NCI-H1436 treated with DMSO at 0.1 percent for 48 hours (cell line): Measurements from ENCODE around the gene MDFI.

Experiments
- DNase-seq: peaks from one replicate; lab custom pipeline; 2025; lab: John Stamatoyannopoulos, UW

Gene MDFI

DNA sequence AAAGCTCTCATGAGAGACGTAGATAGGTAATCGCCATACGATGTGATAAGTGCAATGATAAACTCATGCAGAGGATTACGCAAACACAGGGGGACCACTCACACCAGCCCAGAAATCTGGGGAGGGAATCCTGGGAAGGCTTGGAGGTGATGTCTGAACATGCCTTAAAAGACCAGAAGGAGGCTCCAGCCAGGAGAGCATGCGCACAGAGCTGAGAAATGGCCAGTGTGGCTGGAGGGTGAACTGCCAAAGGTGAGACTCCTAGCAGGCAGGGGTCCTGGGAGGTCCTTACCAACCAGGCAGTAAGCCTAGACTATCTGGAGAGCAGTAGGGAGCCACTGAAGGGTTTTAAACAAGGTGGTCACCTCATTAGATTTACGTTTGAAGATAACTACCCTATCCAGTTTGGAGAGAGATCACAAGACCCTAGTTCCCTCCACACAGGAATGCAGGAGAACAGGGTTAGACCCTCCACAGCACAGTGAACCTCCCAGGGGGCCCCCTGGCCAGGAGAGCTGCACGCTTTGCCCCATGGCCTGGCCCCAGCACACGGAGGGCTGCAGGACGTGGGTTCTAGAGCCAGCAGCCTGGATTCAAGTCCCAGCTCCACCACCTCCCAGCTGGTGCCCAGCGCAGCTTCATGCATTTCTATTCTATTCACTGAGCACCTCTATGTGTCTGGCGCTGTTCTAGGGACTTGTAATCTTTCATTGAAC, 13.1 kb downstream of the MDFI start:
- no peak for DNase-seq

DNA sequence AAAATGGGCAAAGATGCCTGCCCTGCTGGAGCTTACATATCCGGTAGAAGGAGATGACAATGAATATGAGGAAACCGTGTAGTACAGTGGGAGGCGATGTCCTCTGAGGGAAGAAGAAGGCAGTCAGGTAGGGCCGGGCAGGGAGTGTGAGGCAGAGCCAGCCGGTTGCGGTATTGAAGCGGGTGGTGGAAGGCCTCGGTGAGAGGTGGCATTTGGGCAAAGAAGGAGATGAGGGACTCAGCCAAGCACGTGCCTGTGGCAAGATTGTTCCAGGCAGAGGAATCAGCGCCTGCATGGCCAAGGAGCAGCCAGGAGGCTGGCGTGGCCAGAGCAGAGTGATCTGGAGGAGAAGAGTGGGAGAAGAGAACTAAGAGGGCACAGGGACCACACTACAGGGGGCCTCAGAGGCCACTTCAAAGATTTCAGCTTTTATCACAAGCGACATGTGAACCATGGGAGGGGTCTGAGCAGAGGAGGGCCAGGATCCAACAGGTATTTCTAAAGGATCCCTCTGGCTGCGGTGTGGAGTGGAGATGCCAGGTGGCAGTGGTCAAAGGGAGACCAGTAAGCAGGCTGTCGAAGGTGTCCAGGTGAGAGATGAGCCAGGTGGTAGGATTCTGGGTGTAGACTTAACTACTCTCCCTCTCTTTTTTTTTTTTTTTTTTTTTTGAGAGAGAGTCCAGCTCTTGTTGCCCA, 13.8 kb downstream of the MDFI start:
- no peak for DNase-seq

- no peak for DNase-seq
Measured at GRCh38 chr6:41652866-41653652, 14.8 kb downstream of the MDFI start.

DNA sequence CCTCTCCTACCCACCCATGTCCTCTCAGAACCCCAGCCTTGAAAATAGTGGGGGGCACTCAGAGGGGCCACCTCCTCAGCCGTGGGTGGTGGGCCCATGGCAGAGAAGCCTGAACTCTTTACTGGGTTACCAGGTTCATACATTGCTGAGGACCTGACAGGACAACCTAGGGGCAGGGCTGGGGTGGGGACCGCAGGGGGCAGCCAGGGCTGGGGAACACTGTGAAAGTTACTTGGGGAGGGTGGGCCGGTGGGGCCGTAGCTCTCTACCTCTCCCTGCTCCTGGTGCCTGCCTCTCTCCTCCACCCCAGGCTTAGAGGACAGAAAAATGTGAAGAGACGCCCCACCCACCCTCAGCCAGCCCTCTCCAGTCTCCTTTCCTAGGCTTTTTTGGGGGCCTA, 15.4 kb downstream of the MDFI start:
- DNase-seq = no peak

DNA sequence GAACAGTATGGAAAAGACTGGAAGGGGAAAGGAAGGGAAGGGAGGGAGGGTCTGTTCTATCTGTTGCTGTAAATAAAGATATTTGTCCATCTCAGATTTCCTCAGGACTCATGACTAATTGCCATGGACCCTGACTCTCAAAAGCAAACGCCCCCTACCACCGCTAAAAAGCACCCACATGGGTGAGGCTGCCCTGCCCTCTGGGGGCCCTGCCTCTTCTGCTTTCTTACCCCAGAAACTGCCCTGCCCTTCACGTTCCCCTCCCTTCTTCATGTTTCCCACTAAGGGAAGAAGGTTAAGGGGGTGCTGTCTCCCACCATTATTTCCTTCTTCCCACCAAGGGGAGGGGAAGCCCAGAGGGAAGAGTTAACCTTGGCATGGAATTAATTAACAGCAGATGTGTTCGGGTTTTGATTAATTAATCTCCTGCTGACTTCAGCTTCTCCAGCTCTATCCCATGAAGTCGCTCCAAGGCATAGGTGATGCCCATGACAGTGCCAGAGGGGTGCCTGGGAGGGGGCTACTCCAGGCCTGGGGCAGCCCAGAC, 16.0 kb downstream of the MDFI start:
- no peak for DNase-seq

GRCh38 chr6:41654698-41655151, 16.5 kb downstream of the MDFI start:
- DNase-seq = no peak

- no peak for DNase-seq
Measured at GRCh38 chr6:41655176-41655575, 16.9 kb downstream of the MDFI start.

GRCh38 chr6:41655646-41656001, 17.4 kb downstream of the MDFI start:
- no peak for DNase-seq

GRCh38 chr6:41656002-41656691, 17.9 kb downstream of the MDFI start:
- DNase-seq = no peak

DNA sequence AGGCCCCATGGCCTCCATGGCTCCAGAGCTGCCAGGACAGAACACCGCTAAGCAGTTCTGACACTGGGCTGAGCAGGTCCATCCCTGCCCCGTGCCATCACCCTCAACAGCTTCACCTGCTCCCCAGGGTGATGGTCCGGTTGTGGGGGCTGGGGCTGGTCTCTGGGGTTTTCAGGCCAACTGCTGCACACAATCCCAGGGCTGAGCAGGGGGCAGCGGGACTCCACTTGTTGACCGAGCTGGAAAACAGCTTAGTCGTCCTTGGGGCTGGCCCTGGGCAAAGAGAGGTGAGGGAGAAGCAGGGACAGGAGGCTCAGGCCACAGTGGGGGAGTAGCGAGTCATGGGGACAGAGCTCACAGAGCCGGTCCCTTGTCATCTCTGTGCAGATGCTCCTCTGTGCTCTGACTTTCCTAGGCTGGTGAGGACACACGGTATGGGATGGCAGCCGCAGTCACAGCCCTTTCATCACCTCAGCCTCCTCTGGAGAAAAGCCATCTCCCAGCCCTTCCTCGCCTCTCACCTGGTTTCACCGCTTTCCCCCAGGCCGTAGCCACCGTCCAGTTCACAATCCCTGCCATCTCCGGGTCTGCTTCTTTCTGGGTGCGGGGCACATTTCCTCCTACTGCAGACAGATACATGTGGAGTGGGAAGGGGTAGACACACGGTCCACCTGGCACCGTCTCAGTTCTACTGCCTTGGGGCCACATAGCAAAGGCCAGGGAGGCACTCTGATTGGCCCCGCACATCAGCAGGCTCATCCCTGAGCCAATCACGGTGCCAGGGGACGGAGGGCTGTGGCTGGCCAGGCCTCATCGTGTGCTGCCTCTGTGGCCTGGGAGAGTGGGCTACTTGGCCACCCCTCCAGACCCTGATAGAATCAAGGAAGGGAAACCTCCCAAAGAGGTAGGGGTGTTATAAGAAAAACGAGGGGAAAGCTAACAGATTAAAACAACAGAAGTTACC, 19.1 kb downstream of the MDFI start:
- no peak for DNase-seq

GRCh38 chr6:41658636-41659035, 20.4 kb downstream of the MDFI start:
- DNase-seq = no peak

- no peak for DNase-seq
Measured at GRCh38 chr6:41659935-41660334, 21.7 kb downstream of the MDFI start.

- no peak for DNase-seq
Measured at GRCh38 chr6:41663568-41663967, 25.3 kb downstream of the MDFI start.

DNA sequence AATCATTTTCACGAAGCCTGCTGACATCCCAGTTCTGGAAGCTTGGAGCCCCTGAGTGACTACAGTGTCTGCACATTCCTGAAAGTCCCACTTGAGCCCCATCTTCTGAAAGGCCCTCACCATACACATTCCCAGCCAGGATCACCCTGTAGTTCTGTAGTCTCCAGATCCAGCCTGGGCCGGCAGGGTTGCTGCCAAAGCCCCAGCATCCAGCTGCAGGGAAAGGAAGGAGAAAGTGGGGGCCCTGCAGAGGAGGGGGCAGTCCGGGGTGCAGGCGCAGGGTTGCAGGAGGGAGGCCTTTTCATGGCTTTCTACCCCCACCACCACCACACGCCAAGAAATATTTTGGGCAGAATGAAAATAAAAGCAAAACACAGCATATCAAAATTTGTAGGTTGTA, 26.0 kb downstream of the MDFI start:
- DNase-seq = no peak

DNA sequence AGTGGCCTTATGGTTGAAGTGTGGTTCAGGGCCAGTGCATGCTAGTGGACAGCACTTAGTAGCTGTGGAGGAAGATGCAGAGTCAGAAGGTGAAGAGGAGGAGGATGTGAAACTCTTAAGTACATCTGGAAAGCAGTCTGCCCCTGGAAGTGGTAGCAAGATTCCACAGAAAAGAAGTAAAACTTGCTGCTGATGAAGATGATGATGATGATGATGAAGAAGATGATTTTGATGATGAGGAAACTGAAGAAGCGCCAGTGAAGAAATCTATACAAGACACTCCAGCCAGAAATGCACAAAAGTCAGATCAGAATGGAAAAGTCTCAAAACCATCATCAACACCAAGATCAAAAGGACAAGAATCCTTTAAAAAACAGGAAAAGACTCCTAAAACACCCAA, 28.9 kb downstream of the MDFI start:
- DNase-seq = no peak

- no peak for DNase-seq
Measured at GRCh38 chr6:41668968-41669367, 30.7 kb downstream of the MDFI start.

- DNase-seq = no peak
Measured at GRCh38 chr6:41670703-41671360, 32.6 kb downstream of the MDFI start.

GRCh38 chr6:41671376-41671775, 33.1 kb downstream of the MDFI start:
- no peak for DNase-seq

DNA sequence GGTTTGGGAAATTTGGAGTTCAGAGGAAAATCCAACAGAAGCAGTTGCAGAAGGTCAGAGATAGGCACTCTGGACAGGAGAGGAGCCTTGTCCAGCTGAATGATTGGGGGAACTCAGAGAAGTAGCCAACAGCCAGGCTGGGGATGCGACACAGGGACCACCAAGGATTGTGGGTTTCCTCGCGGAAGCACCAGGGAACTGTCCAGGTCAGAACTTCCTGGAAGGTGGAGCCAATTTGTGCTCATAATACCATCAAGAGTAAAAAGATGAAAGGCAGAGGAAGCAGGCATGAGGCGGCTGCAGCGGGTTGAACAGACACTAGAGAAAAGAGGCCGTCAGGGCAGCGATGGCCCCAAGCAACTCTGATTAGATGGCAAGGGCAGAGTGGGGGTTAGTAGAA, 33.7 kb downstream of the MDFI start:
- no peak for DNase-seq
